Activated CD4-positive, alpha-beta T cell treated with anti-CD3 and anti-CD28 coated beads, Interleukin-2, amount 50 U/mL, for 4 hours (primary cell): ENCODE data around the gene SUCLG2.

ENCODE experiments used
- DNase-seq, 2 experiments: peaks; one replicate each; pipeline ENCODE4 v3.0.0-alpha.2; 2020

Gene SUCLG2

DNA sequence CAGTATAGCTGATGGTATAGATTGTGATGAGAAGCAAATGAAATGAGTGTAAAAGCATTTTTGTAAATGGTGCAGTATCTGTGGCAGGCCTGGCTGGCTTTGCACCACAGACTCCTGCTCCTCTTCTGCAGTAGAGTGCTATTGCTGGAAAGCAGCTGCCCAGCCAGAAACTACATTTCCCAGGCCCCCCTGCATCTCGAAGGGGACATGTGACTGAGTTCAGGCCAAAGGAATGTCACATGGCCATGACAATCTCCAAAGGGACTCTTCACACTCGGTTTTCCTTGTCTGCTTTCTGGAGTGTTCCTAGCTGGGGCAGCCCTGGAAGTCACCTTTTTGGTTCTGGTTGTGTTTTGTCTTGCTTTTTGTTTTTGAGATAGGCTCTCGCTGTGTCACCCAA is 277.1 kb downstream of the SUCLG2 start:
- DNase-seq: no peak

DNA sequence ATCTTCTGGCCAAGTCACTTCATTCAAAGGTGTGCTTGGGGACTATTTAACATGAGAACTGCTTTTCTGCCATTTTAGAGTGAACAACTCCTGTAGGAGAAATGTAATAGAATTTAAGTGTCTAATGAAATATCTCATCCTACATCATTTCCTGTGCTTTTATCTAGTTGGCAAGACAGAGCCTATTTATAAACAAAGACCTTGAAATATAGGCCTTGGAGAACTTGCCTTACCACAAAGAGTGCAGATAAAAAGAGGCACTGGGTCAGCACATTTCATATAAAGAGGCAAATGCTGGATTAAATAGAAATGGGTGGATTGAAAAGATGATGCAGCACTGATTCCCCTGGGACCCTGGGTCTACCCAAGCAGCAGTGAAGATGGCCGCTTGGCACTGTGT is 278.0 kb downstream of the SUCLG2 start:
- DNase-seq: no peak

DNA sequence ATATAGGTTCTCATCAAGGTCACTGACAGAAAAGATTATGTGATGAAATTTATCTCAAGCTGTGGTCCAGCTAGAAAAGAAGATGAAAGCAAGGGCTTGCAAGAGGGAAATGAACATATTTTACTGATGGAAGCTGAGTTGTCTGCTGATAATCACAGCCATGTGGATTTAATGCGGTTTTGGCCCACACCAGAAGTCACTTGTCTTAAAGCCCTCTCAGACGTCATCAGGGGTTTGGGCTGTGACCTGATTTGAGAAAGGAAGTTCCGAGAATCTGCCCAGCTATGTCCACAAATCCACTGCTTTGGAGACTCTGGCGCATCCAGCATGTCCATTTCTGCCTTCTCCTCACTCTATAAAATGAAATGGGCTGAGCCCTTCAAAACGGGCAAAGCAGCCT is 278.4 kb downstream of the SUCLG2 start:
- DNase-seq: no peak

DNA sequence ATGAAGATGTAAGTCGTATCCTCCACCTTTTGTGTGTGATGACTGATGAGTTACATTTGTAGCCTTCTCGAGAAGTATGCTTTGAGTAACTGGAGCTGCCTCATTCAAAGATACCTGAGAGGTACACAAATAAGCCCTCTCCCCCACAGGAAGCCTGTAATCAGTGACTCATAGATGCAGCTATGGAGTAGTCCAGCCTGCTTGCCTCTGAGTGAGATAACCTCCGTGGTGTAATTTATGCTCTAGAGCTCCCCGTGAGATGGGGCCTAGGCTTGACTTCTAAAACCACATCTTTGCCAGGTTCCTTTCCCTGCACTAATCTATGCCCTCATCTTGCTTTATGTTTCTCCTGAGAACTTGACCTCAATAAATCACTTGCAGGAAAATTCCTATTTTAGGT is 291.7 kb downstream of the SUCLG2 start:
- no peak for DNase-seq

DNA sequence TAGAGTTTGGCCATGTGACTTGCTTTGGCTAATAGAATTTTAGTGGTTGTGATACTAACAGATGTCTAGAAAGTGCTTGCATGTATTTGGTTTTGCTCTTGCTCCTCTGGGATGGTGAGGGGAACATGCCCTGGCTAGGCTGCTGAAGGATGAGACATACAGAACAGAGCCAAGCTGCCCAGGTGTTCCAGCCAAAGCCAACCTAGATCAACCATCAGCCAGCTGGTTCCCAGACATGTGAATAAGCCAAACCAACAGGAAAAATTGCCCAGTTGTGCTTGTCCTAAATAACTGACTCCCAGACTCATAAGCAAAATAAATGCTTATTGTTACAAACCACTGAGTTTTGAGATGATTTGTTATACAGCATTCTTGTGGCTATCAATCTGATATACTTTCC is 292.6 kb downstream of the SUCLG2 start:
- no peak for DNase-seq

DNA sequence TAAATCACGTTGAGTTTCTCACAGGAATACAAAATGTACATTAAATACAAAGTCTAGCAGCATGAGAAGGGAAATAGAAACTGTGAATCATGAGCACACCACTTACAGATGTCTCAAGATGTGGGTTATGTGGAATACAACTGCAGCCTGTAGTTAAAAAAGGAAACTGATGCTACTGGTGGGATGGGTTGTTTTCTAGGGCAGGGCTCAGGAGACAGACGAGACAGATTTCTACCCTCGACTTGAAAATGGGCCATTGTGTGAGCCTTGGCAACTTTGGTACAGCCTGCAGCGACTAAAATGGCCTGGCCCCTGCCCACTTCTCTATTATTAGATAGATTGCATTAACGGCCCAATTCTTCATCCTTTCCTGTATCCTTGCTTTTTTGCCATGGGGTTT is 293.1 kb downstream of the SUCLG2 start:
- DNase-seq: no peak

DNA sequence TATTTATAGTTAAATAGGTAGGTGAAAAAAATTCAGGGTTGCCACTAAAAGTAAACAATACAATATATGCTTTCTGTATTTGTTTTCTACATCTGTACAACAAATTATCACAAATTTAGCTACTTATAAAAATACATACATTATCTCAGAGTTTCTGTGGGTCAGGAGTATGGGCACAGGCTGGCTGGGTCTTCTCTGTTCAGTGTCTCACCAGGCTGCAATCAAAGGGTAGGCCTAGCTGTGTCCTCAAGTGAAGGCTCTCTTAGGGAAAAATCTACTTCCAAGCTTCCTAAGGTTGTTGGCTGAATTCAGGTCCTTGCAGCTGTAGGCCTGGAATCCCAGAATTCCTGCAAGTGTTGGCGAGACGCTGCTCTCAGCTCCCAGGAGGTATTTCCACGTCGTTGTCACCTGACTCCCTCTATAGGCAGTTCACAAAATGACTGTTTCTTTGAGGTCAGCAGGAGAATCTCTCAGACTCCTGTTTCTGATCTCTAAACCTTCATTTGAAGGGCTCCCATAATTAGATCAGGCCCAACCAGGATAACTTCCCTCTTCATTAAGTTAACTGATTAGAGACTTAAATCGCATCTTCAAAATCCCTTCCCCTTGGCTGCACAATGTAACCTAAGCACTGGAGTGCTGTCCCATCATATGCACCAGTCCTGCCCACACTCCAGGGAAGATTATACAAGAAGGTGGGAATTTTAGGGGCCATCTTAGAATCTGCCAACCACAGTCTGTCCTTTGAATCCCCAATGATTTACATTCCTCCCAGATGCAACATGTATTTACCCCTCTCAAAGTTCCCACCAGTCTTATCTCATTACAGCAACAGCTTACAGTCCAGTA is 296.6 kb downstream of the SUCLG2 start:
- no peak for DNase-seq

DNA sequence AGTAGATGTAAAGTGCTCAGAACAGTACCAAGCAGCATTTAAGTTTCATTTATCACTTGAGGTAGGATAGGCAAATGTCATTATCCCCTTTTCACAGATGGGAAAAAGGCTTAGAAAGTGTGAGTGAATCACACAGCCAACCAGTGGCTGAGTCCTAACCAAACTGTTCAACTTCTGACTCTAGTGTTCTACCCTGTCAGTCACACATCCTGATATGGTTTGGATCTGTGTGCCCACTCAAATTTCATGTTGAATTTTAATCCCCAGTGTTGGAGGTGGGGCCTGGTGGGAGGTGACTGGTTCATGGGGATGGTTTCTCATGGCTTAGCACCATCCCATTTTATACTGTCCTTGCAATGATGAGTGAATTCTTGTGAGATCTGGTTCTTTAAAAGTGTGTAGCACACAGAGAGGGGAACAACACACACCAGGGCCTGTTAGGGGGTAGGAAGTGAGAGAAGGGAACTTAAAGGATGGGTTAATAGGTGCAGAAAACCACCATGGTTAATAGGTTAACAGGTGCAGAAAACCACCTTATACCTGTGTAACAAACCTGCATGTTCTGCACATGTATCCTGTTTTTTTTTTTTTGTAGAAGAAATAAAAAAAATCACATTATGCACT is 304.7 kb downstream of the SUCLG2 start:
- DNase-seq: no peak

DNA sequence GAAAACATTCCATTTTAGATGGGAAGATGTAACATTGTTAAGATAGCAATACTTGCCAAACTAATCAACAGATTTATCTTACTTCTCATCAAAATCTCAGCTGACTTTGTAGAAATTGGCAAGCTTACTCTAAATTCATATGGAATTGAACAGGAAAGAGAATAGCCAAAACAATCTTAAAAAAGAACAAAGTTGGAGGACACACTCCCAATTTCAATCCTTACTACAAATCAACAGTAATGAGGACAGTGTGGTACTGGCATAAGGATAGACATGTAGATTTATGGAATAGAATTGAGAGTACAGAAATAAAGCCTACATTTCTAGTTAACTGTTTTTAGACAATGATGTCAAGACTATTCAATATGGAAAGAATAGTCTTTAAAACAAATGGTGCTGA is 308.3 kb downstream of the SUCLG2 start:
- DNase-seq: no peak

DNA sequence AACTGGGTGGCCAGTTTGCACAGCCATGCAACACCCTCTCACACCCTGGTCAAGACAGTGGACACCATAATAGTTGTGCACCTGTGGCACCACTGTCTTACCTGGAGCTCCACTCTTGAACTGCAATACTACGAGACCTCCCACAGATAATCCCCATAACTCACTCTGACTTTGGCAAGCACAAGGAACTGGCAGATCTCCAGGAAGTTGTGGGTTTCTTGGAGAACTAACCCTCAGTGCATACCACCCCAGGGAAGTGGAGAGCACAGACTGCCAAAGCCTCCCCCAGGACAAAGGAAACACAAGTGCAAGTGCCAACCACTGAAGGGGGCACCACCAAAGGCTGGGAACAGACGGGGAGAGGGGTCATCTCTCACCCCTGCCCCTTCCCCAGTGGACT is 318.6 kb downstream of the SUCLG2 start:
- DNase-seq: no peak

DNA sequence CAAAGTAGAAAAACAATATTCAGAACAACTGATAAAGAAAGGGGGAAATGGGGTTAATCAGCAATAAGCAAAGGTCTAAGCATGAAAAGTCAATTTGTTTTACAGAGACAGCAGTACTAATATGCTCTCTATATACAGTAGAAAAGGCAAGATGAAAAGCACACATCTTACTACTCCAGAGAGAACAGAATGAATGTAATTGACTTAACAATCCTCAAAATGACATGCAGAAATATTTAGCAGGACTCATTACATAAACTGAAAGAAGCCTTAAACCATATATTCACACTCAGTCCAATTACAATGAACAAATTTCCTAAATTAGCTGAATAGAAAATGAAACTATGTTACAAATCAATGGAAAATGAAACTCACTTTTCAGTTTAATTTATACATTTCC is 319.8 kb downstream of the SUCLG2 start:
- DNase-seq: no peak

DNA sequence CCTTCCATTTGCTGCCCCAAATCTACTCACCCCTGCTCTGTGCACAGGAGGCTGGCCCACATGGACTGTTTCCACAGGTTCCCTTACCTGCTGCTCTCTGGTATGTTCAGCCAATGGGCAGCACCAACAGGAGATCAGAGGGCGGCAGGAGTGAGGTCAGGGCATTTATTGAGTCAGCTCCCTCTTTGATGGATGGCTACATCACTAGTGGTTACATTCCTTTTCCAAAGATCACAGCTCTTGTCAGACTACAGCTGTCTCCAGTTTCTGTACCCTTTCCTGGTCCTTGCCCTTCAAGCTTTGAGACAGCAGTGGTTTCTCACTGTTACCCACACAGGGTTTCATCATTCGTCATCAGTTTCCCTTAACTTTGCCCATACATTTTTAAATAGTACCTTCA is 325.1 kb downstream of the SUCLG2 start:
- no peak for DNase-seq

DNA sequence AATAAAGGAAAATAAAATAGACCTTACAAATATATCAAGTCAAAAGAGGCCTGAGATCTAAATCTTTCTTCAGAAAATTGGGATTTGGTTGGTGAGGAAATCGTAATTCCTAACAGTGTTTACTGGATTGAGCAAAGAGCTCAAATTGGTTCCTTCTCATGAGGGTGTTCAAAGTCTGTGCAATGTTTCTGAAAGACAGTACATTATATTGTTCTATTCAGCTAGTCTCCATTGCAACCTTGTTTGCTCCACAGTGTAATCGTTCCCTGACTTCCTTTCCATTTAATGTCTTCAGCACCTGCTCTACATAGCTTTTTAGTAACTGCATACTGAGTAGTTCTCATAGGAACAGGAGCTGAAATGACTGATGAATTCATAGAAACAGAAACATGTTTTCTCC is 326.8 kb downstream of the SUCLG2 start:
- no peak for DNase-seq

DNA sequence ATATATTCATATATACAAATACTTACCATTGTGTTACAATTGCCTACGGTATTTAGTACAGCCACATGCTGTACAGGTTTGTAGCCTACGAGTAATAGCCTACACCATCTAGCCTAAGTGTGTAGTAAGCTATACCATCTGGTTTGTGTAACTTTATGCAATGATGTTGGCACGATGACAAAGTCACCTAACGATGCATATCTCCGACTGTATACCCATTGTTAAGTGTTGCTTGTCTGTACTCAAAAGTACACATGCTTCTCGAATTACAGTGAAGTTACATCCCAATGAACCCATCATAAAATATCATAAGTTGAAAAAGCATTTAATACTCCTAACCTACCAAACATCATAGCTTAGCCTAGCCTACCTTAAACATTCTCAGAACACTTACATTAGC is 329.2 kb downstream of the SUCLG2 start:
- no peak for DNase-seq
